Endodermal cell (in vitro differentiated cells): ENCODE results near the gene ADAMTS4. TPM values are rescaled to one million over a fixed set of nuclear protein-coding genes. Genes with fewer than 3 reads are reported as not detected.
"Not testable (repeated sequence)": the region's sequence is repeated elsewhere in the genome, so short reads cannot be mapped to it uniquely, and the experiment has no call there.

Experiments
- DNase-seq: peaks from one replicate; pipeline ENCODE4 v3.0.0-alpha.2; 2017
- H3K27ac ChIP-seq: 2 replicates; pipeline ENCODE4 v1.5.1; 2013; ENCODE audit warnings: mild to moderate bottlenecking, low read depth, low read length, moderate library complexity
- H3K27me3 ChIP-seq: 2 replicates; pipeline ENCODE4 v1.6.1; 2013; ENCODE audit warnings: mild to moderate bottlenecking, low read length, moderate library complexity; ENCODE audit not compliant: insufficient read depth, control insufficient read depth, poor library complexity, severe bottlenecking
- H3K36me3 ChIP-seq: 2 replicates; pipeline ENCODE4 v1.7.0; 2013; ENCODE audit warnings: mild to moderate bottlenecking, low read length, moderate library complexity; ENCODE audit not compliant: control insufficient read depth, insufficient read depth
- H3K4me1 ChIP-seq: one replicate; pipeline ENCODE4 v1.7.0; 2013; ENCODE audit warnings: low read length; ENCODE audit not compliant: control insufficient read depth, insufficient read depth
- H3K4me3 ChIP-seq: 2 replicates; pipeline ENCODE4 v1.5.1; 2013; ENCODE audit warnings: mild to moderate bottlenecking, low read length, moderate library complexity
- H3K9ac ChIP-seq: 2 replicates; pipeline ENCODE4 v1.6.1; 2013; ENCODE audit warnings: mild to moderate bottlenecking, low read length, moderate library complexity; ENCODE audit not compliant: poor library complexity, severe bottlenecking; ENCODE audit errors: extremely low read depth
- H3K9me3 ChIP-seq: 2 replicates; pipeline ENCODE4 v1.6.1; 2013; ENCODE audit warnings: mild to moderate bottlenecking, low read length, moderate library complexity; ENCODE audit not compliant: control insufficient read depth
- H3K27ac Mint-ChIP-seq: 2 replicates; pipeline ENCODE4 v1.8.0; 2020; ENCODE audit warnings: mixed read lengths
- H3K27me3 Mint-ChIP-seq: 2 replicates; pipeline ENCODE4 v1.8.0; 2021; ENCODE audit warnings: mild to moderate bottlenecking, mixed read lengths; ENCODE audit not compliant: insufficient read depth
- H3K36me3 Mint-ChIP-seq: 2 replicates; pipeline ENCODE4 v1.8.0; 2020; ENCODE audit warnings: low read depth, mixed read lengths
- H3K4me1 Mint-ChIP-seq: 2 replicates; pipeline ENCODE4 v1.8.0; 2020; ENCODE audit warnings: mixed read lengths
- H3K4me3 Mint-ChIP-seq: 2 replicates; pipeline ENCODE4 v1.8.0; 2020; ENCODE audit warnings: mild to moderate bottlenecking, moderate library complexity, mixed read lengths
- H3K9me3 Mint-ChIP-seq: 2 replicates; pipeline ENCODE4 v1.8.0; 2020; ENCODE audit warnings: mild to moderate bottlenecking, mixed read lengths
- CTCF ChIP-seq: fragments of 200-600 bp; sonication (generic); conservative IDR thresholded peaks from 2 replicates; pipeline ENCODE4 v1.5.0; 2021; ENCODE audit warnings: antibody characterized with exemption, mild to moderate bottlenecking
- WGBS, 2 experiments: methylation state at CpG; one replicate each; pipeline versions ENCODE4 v1.1.5 to v1.1.7; 2013; ENCODE audit warnings: missing lambda C conversion rate in 2 of 2, mixed read lengths in 1 of 2; ENCODE audit not compliant: insufficient coverage in 1 of 2, insufficient read length in 1 of 2; 5-methylcytosine and 5-hydroxymethylcytosine counted together
- total RNA-seq, 2 donors: library from RNA; stranded (reverse); fragmentation: NEBNext Ultra II Directional in 1 of 2; extraction: Animal tissue kit (Norgen Biotek cat#: 25700) in 1 of 2; gene quantifications; 2 replicates in 1 of 2; 3 replicates in 1 of 2; pipeline ENCODE4 v1.2.1, GENCODE V29; 2021

The ADAMTS4 gene
- total RNA-seq, 2 donors from 2014 or later: 4.4 to 9.6 TPM

- no peaks in the 10 kb centered on the region for H3K9me3 ChIP-seq
- H3K9ac ChIP-seq: no peak overlapping the region
- TF ChIP-seq CTCF: no peak
- peak; percentile 65 for DNase-seq
- H3K36me3 Mint-ChIP-seq: peaks cover 16% of the 10 kb centered on the region
- H3K4me3 ChIP-seq: peak overlapping the region; percentile 96
- H3K27ac Mint-ChIP-seq: peak overlapping the region; percentile 94
- no peaks in the 10 kb centered on the region for H3K27me3 Mint-ChIP-seq
- no peaks in the 10 kb centered on the region for H3K27me3 ChIP-seq
- H3K27ac ChIP-seq: no peak overlapping the region
- H3K4me1 ChIP-seq: peaks cover 14% of the 10 kb centered on the region
- H3K9me3 Mint-ChIP-seq: no peaks in the 10 kb centered on the region
- H3K36me3 ChIP-seq: peaks cover 14% of the 10 kb centered on the region
- H3K4me3 Mint-ChIP-seq: peak overlapping the region; percentile 85
- 15 to 47% methylated on average over 4 to 15 of the region's 15 CpGs for WGBS, 2 experiments
- H3K4me1 Mint-ChIP-seq: peaks cover 45% of the 10 kb centered on the region
Observed at GRCh38 chr1:161226320-161226711, 27.5 kb upstream of the ADAMTS4 start.

DNA sequence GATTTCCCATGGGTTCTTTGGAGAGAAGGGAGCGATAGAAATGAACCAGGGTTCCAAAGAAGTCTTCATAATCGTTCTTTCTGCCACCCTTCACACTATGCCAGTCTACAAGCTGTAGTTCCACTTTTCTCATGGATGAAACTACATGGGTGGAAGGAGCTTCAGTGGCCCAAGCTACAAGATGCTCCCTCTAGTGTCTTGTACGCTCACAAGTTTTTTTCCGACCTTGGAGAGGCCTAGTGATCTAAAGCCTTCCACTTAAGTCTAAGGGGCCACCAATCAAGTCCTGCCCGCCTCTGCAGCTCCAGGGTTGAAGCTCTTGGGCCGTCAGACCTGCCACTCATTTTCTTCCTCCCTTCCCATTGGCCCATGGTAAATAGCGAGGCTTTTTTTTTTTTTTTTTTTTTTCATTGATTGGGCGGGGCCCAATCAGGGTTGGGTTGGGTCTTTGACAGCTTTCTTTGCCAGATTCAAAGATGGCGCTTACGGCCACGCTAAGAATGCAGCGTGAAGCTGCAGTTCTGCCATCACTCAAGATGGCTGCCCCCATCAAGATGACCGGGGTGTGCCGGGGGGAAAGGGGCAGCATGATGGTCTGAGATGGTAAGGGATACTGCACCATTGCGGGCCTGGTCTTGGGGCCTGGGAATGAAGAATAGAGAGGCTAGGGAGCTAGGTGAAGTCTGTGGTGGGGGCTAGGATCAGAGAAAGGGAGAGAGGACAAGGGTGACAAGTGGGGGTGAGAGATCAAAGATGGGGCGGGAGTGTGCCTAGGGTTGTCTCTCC, 26.9 kb upstream of the ADAMTS4 start, which contains the start of gene TOMM40L:
TOMM40L (plus strand) TSS at position 527 of the 786 bp plus-strand sequence. CDS start 430 bp downstream, outside the sequence.
- TF ChIP-seq CTCF: peak; percentile 72
- Mint-ChIP-seq H3K27ac (peak within 1 kb of the TSS; percentile 94), H3K27me3 (no peaks in the 10 kb centered on the region), H3K4me1 (peaks cover 43% of the 10 kb centered on the region), H3K4me3 (peak within 1 kb of the TSS; percentile 85), H3K36me3 (peaks cover 16% of the 10 kb centered on the region), H3K9me3 (no peaks in the 10 kb centered on the region)
- peaks cover 14% of the 10 kb centered on the region for H3K4me1 ChIP-seq
- no peak within 1 kb of the TSS for H3K27ac ChIP-seq
- H3K27me3 ChIP-seq: no peaks in the 10 kb centered on the region
- DNase-seq: peak; percentile 96
- 10% methylated on average over 7 to 16 of the region's 16 CpGs for WGBS, 2 experiments
- no peaks in the 10 kb centered on the region for H3K9me3 ChIP-seq
- peak within 1 kb of the TSS; percentile 96 for H3K4me3 ChIP-seq
- peaks cover 14% of the 10 kb centered on the region for H3K36me3 ChIP-seq
- no peak within 1 kb of the TSS for H3K9ac ChIP-seq

- no peaks in the 10 kb centered on the region for H3K9me3 Mint-ChIP-seq
- H3K27ac ChIP-seq: no peak overlapping the region
- DNase-seq: no peak
- no peaks in the 10 kb centered on the region for H3K27me3 ChIP-seq
- peak overlapping the region; percentile 85 for H3K4me3 Mint-ChIP-seq
- no peak overlapping the region for H3K9ac ChIP-seq
- peaks cover 18% of the 10 kb centered on the region for H3K36me3 Mint-ChIP-seq
- H3K36me3 ChIP-seq: peaks cover 14% of the 10 kb centered on the region
- H3K27ac Mint-ChIP-seq: peak overlapping the region; percentile 81
- no peak for TF ChIP-seq CTCF
- H3K9me3 ChIP-seq: no peaks in the 10 kb centered on the region
- H3K4me1 ChIP-seq: peaks cover 14% of the 10 kb centered on the region
- H3K27me3 Mint-ChIP-seq: no peaks in the 10 kb centered on the region
- WGBS, 2 experiments: 90 to 100% methylated on average over 1 to 7 of the region's 7 CpGs
- H3K4me1 Mint-ChIP-seq: peaks cover 46% of the 10 kb centered on the region
- no peak overlapping the region for H3K4me3 ChIP-seq
Observed at GRCh38 chr1:161225178-161225533, 26.3 kb upstream of the ADAMTS4 start.

GRCh38 chr1:161224695-161225087, 25.8 kb upstream of the ADAMTS4 start:
- H3K9ac ChIP-seq, H3K27ac ChIP-seq, H3K9me3 Mint-ChIP-seq, DNase-seq, H3K9me3 ChIP-seq, H3K27me3 ChIP-seq, H3K4me3 Mint-ChIP-seq, H3K27me3 Mint-ChIP-seq, H3K4me3 ChIP-seq: not testable (repeated sequence)
- Histone ChIP-seq H3K4me1 (peaks cover 14% of the 10 kb centered on the region), H3K36me3 (peaks cover 14% of the 10 kb centered on the region)
- H3K4me1 Mint-ChIP-seq: peaks cover 51% of the 10 kb centered on the region
- H3K27ac Mint-ChIP-seq: peak overlapping the region; percentile 85
- 87 to 95% methylated on average over 12 to 13 of the region's 13 CpGs for WGBS, 2 experiments
- peaks cover 20% of the 10 kb centered on the region for H3K36me3 Mint-ChIP-seq
